GM19240 (cell line): Measurements from ENCODE around the gene SPATA32.
"Not testable (repeated sequence)": the region's sequence is repeated elsewhere in the genome, so short reads cannot be mapped to it uniquely, and the experiment has no call there.

ENCODE experiments used
- DNase-seq: peaks from one replicate; pipeline ENCODE4 v3.0.0; 2011; ENCODE audit warnings: low spot score; ENCODE audit not compliant: insufficient read length

The SPATA32 gene

GRCh38 chr17:45261577-45262515, at the start of gene SPATA32:
SPATA32 (minus strand) TSS chr17:45262094; CDS start chr17:45262016, 78 bp downstream.
- DNase-seq = peak; percentile 67

- DNase-seq = no peak
These were observed 49.5 kb upstream of the SPATA32 start for GRCh38 chr17:45311401-45311759.

- no peak for DNase-seq
These were observed 48.8 kb upstream of the SPATA32 start for GRCh38 chr17:45310380-45311324.

GRCh38 chr17:45309400-45309799, 47.5 kb upstream of the SPATA32 start:
- DNase-seq = no peak

GRCh38 chr17:45308840-45309239, 46.9 kb upstream of the SPATA32 start:
- DNase-seq = no peak

- no peak for DNase-seq
These were observed 46.1 kb upstream of the SPATA32 start for GRCh38 chr17:45308016-45308365.

- no peak for DNase-seq
These were observed 45.6 kb upstream of the SPATA32 start for GRCh38 chr17:45307290-45308015.

GRCh38 chr17:45306623-45307022, 44.7 kb upstream of the SPATA32 start:
- no peak for DNase-seq

GRCh38 chr17:45306094-45306493, 44.2 kb upstream of the SPATA32 start:
- DNase-seq = no peak

GRCh38 chr17:45305530-45306087, 43.7 kb upstream of the SPATA32 start:
- no peak for DNase-seq

- no peak for DNase-seq
These were observed 40.8 kb upstream of the SPATA32 start for GRCh38 chr17:45302649-45303173.

- not testable (repeated sequence) for DNase-seq
These were observed 40.3 kb upstream of the SPATA32 start for GRCh38 chr17:45302220-45302619.

GRCh38 chr17:45301674-45302073, 39.8 kb upstream of the SPATA32 start:
- no peak for DNase-seq

- DNase-seq = no peak
These were observed 38.3 kb upstream of the SPATA32 start for GRCh38 chr17:45300060-45300751.

GRCh38 chr17:45299361-45299760, 37.5 kb upstream of the SPATA32 start:
- DNase-seq = no peak

- no peak for DNase-seq
These were observed 36.8 kb upstream of the SPATA32 start for GRCh38 chr17:45298546-45299285.

- no peak for DNase-seq
These were observed 34.9 kb upstream of the SPATA32 start for GRCh38 chr17:45296833-45297124.

- no peak for DNase-seq
These were observed 34.3 kb upstream of the SPATA32 start for GRCh38 chr17:45296003-45296832.

GRCh38 chr17:45294506-45294905, 32.6 kb upstream of the SPATA32 start:
- DNase-seq = no peak
